GM21528 (cell line): ENCODE measurements around the gene SLC26A11.
"Not testable (repeated sequence)": the region's sequence is repeated elsewhere in the genome, so short reads cannot be mapped to it uniquely, and the experiment has no call there.

Source experiments
- ATAC-seq: cut with Tn5 transposase; IDR thresholded peaks from one replicate; pipeline ENCODE4 v1.9.1; 2021; ENCODE audit warnings: mild to moderate bottlenecking, moderate library complexity; ENCODE audit not compliant: unreplicated experiment, low FRiP score

The SLC26A11 gene

GRCh38 chr17:80195671-80196529, 24.3 kb upstream of the SLC26A11 start:
- ATAC-seq, result no peak

- no peak for ATAC-seq
Observed at GRCh38 chr17:80196652-80197051, 23.6 kb upstream of the SLC26A11 start.

GRCh38 chr17:80198144-80198661, 22.0 kb upstream of the SLC26A11 start:
- ATAC-seq, result no peak

- not testable (repeated sequence) for ATAC-seq
Observed at GRCh38 chr17:80199295-80199694, 20.9 kb upstream of the SLC26A11 start.

GRCh38 chr17:80201446-80201845, 18.8 kb upstream of the SLC26A11 start:
- no peak for ATAC-seq

- no peak for ATAC-seq
Observed at GRCh38 chr17:80202197-80202596, 18.0 kb upstream of the SLC26A11 start.

GRCh38 chr17:80203471-80203963, 16.7 kb upstream of the SLC26A11 start:
- no peak for ATAC-seq

GRCh38 chr17:80204626-80205468, 15.4 kb upstream of the SLC26A11 start:
- no peak for ATAC-seq

- ATAC-seq, result no peak
Observed at GRCh38 chr17:80205811-80206210, 14.4 kb upstream of the SLC26A11 start.

GRCh38 chr17:80208050-80208449, 12.2 kb upstream of the SLC26A11 start:
- no peak for ATAC-seq

- ATAC-seq, result no peak
Observed at GRCh38 chr17:80209765-80210164, 10.5 kb upstream of the SLC26A11 start.

- no peak for ATAC-seq
Observed at GRCh38 chr17:80210348-80211108, 9.7 kb upstream of the SLC26A11 start.

GRCh38 chr17:80212109-80212508, 8.1 kb upstream of the SLC26A11 start:
- no peak for ATAC-seq

- ATAC-seq, result no peak
Observed at GRCh38 chr17:80212511-80212910, 7.7 kb upstream of the SLC26A11 start.

GRCh38 chr17:80212962-80213642, 7.1 kb upstream of the SLC26A11 start:
- no peak for ATAC-seq

- ATAC-seq, result no peak
Observed at GRCh38 chr17:80213643-80213975, 6.6 kb upstream of the SLC26A11 start.

- no peak for ATAC-seq
Observed at GRCh38 chr17:80214012-80214877, 6.0 kb upstream of the SLC26A11 start.

GRCh38 chr17:80214878-80215210, 5.4 kb upstream of the SLC26A11 start:
- no peak for ATAC-seq
